Kidney glomerular epithelial cell (primary cell): Measurements from ENCODE around the gene BRMS1.
"Not testable (repeated sequence)": the region's sequence is repeated elsewhere in the genome, so short reads cannot be mapped to it uniquely, and the experiment has no call there.

Experiments
- DNase-seq: peaks from one replicate; lab custom pipeline; 2025; lab: John Stamatoyannopoulos, UW

The BRMS1 gene

GRCh38 chr11:66344550-66345315, at the start of gene BRMS1:
Gene BRMS1 (minus strand): TSS chr11:66345104. CDS start chr11:66342234, 2,870 bp downstream.
- peak; percentile 90 for DNase-seq

- DNase-seq = no peak
Measured at GRCh38 chr11:66393954-66394353, 49.0 kb upstream of the BRMS1 start.

- no peak for DNase-seq
Measured at GRCh38 chr11:66391322-66391721, 46.4 kb upstream of the BRMS1 start.

GRCh38 chr11:66388780-66389386, 44.0 kb upstream of the BRMS1 start:
- DNase-seq = peak; percentile 45

GRCh38 chr11:66386171-66387069, 41.5 kb upstream of the BRMS1 start:
- DNase-seq = peak; percentile 83

GRCh38 chr11:66384316-66384715, 39.4 kb upstream of the BRMS1 start:
- not testable (repeated sequence) for DNase-seq

- not testable (repeated sequence) for DNase-seq
Measured at GRCh38 chr11:66380264-66380663, 35.4 kb upstream of the BRMS1 start.

- not testable (repeated sequence) for DNase-seq
Measured at GRCh38 chr11:66373690-66374287, 28.9 kb upstream of the BRMS1 start.

- no peak for DNase-seq
Measured at GRCh38 chr11:66373265-66373664, 28.4 kb upstream of the BRMS1 start.

- no peak for DNase-seq
Measured at GRCh38 chr11:66371627-66372415, 26.9 kb upstream of the BRMS1 start, which contains the start of gene SLC29A2. Gene SLC29A2 (minus strand): TSS chr11:66371760. CDS start chr11:66371591, 169 bp downstream.

GRCh38 chr11:66369073-66369894, 24.4 kb upstream of the BRMS1 start:
- no peak for DNase-seq

- DNase-seq = no peak
Measured at GRCh38 chr11:66368484-66368883, 23.6 kb upstream of the BRMS1 start.

GRCh38 chr11:66367561-66368312, 22.8 kb upstream of the BRMS1 start:
- DNase-seq = no peak

GRCh38 chr11:66366844-66367477, 22.1 kb upstream of the BRMS1 start:
- DNase-seq = no peak

GRCh38 chr11:66365711-66366619, 21.1 kb upstream of the BRMS1 start:
- DNase-seq = no peak

GRCh38 chr11:66365166-66365565, 20.3 kb upstream of the BRMS1 start:
- no peak for DNase-seq

- no peak for DNase-seq
Measured at GRCh38 chr11:66363805-66364535, 19.1 kb upstream of the BRMS1 start.
